Gastrocnemius medialis (tissue), 4 donors: ENCODE measurements around the gene TPCN1.

Experiments
- CTCF ChIP-seq, 5 experiments: fragments of 450-650 bp in 3 of 5; fragments of 200-600 bp in 2 of 5; sonication (generic) in 2 of 5; IDR thresholded peaks in 4 of 5; conservative IDR thresholded peaks in 1 of 5; 1 replicate in 4 of 5; 2 replicates in 1 of 5; pipeline ENCODE4 v1.5.1; 2016 to 2019; ENCODE audit warnings: antibody characterized with exemption in 5 of 5, mild to moderate bottlenecking in 3 of 5, moderate library complexity in 3 of 5
- POLR2A ChIP-seq, 2 donors: fragments of 450-650 bp; IDR thresholded peaks; one replicate each; pipeline ENCODE4 v1.6.1; 2017; ENCODE audit warnings: antibody characterized with exemption in 2 of 2, mild to moderate bottlenecking in 2 of 2, moderate library complexity in 2 of 2

DNA sequence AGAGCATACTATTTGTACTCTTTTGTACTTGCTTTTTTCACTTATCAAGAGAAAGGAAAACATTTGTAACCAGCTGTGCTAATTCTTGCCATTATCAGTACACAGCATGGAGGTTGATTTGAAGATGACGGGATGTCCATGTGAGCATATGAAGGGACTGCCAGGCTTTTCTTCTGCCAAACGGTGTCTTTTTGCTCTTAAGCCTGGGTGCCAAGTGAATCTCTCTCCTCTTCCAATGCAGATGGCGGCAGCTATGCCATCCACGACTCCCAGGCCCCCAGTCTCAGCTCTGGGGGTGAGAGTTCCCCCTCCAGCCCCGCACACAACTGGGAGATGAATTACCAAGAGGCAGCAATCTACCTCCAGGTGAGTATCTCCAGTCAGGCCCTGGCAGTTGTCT, 38.9 kb downstream of the TPCN1 start:
- TF ChIP-seq CTCF (IDR thresholded peaks at IDR 0.05 in 4 of 5, conservative IDR thresholded peaks at IDR 0.05 in 1 of 5) (no peak), POLR2A (IDR thresholded peaks at IDR 0.05) (no peak)
